HEK293 (cell line): ENCODE data around the gene RASA3.

Experiments used
- CTCF ChIA-PET: fragments of 350-600 bp; formaldehyde crosslinking; extraction: SDS; loops from one replicate; lab custom pipeline; 2021; ENCODE audit warnings: antibody characterized with exemption; lab: Yijun Ruan, JAX
- POLR2A ChIA-PET: fragments of 300-600 bp; formaldehyde crosslinking; extraction: SDS; loops from one replicate; lab custom pipeline; 2020; ENCODE audit warnings: antibody characterized with exemption, inconsistent platforms; lab: Yijun Ruan, JAX
- H3K27ac ChIP-seq: fragments of 200-500 bp; sonication (Bioruptor generic); 2 replicates; pipeline ENCODE4 v1.5.1; 2014; ENCODE audit warnings: low read depth, low read length, control low read depth, inconsistent platforms; ENCODE audit errors: extremely low read depth
- H3K36me3 ChIP-seq, 2 experiments: fragments of 200-500 bp in 1 of 2; sonication (Bioruptor generic) in 1 of 2; 1 replicate in 1 of 2; 2 replicates in 1 of 2; pipeline ENCODE4 v1.5.1; 2014 to 2017; ENCODE audit warnings: inconsistent platforms in 2 of 2, low read length in 2 of 2; ENCODE audit not compliant: control insufficient read depth in 2 of 2, insufficient read depth in 1 of 2
- H3K4me1 ChIP-seq: fragments of 200-500 bp; sonication (Bioruptor generic); 2 replicates; pipeline ENCODE4 v1.5.1; 2014; ENCODE audit warnings: mild to moderate bottlenecking, low read length, inconsistent platforms; ENCODE audit not compliant: control insufficient read depth, insufficient read depth
- H3K4me3 ChIP-seq: 2 replicates; pipeline ENCODE4 v1.5.1; 2011; ENCODE audit warnings: low read depth, mild to moderate bottlenecking, control low read depth, low read length, moderate library complexity
- H3K9me3 ChIP-seq: fragments of 200-500 bp; sonication (Bioruptor generic); 2 replicates; pipeline ENCODE4 v1.5.1; 2014; ENCODE audit warnings: low read depth, low read length, inconsistent platforms; ENCODE audit not compliant: control insufficient read depth, insufficient read depth
- GFI1B ChIP-seq: fragments of 450-650 bp; formaldehyde crosslinking; IDR thresholded peaks from 2 replicates; pipeline ENCODE4 v1.5.1; 2016; ENCODE audit warnings: missing biosample characterization, missing genetic modification characterization
- SP3 ChIP-seq: fragments of 450-650 bp; formaldehyde crosslinking; IDR thresholded peaks from 2 replicates; pipeline ENCODE4 v1.5.1; 2016; ENCODE audit warnings: missing biosample characterization, missing genetic modification characterization
- ZFHX2 ChIP-seq: fragments of 450-650 bp; formaldehyde crosslinking; conservative IDR thresholded peaks from 2 replicates; pipeline ENCODE4 v1.5.1; 2016; ENCODE audit warnings: missing biosample characterization, missing genetic modification characterization
- ZIC2 ChIP-seq: fragments of 450-650 bp; formaldehyde crosslinking; IDR thresholded peaks from 2 replicates; pipeline ENCODE4 v1.5.1; 2016; ENCODE audit warnings: missing biosample characterization, missing genetic modification characterization
- ZNF10 ChIP-seq: fragments of 450-650 bp; formaldehyde crosslinking; IDR thresholded peaks from 2 replicates; pipeline ENCODE4 v1.5.1; 2017; ENCODE audit warnings: missing biosample characterization, missing genetic modification characterization
- ZNF114 ChIP-seq: fragments of 450-650 bp; formaldehyde crosslinking; IDR thresholded peaks from 2 replicates; pipeline ENCODE4 v1.5.0; 2017; ENCODE audit warnings: missing biosample characterization, missing genetic modification characterization
- ZNF169 ChIP-seq: fragments of 450-650 bp; formaldehyde crosslinking; IDR thresholded peaks from 2 replicates; pipeline ENCODE4 v1.5.1; 2016; ENCODE audit warnings: missing biosample characterization, missing genetic modification characterization
- ZNF175 ChIP-seq: fragments of 450-650 bp; formaldehyde crosslinking; IDR thresholded peaks from 2 replicates; pipeline ENCODE4 v1.5.1; 2016; ENCODE audit warnings: missing biosample characterization, missing genetic modification characterization
- ZNF18 ChIP-seq: fragments of 450-650 bp; formaldehyde crosslinking; IDR thresholded peaks from 2 replicates; pipeline ENCODE4 v1.5.1; 2016; ENCODE audit warnings: missing biosample characterization, missing genetic modification characterization
- ZNF2 ChIP-seq: fragments of 450-650 bp; formaldehyde crosslinking; IDR thresholded peaks from 2 replicates; pipeline ENCODE4 v1.5.1; 2016; ENCODE audit warnings: missing biosample characterization, missing genetic modification characterization
- ZNF23 ChIP-seq: fragments of 450-650 bp; formaldehyde crosslinking; IDR thresholded peaks from 2 replicates; pipeline ENCODE4 v1.5.1; 2016; ENCODE audit warnings: missing biosample characterization, missing genetic modification characterization, borderline replicate concordance
- ZNF354C ChIP-seq: fragments of 450-650 bp; formaldehyde crosslinking; IDR thresholded peaks from 2 replicates; pipeline ENCODE4 v1.5.1; 2016; ENCODE audit warnings: missing biosample characterization, missing genetic modification characterization, low read depth, borderline replicate concordance
- ZNF362 ChIP-seq: fragments of 450-650 bp; formaldehyde crosslinking; IDR thresholded peaks from 2 replicates; pipeline ENCODE4 v1.5.1; 2016; ENCODE audit warnings: missing biosample characterization, missing genetic modification characterization
- ZNF677 ChIP-seq: fragments of 450-650 bp; IDR thresholded peaks from 2 replicates; pipeline ENCODE4 v1.5.0; 2018; ENCODE audit warnings: missing biosample characterization, mild to moderate bottlenecking, missing genetic modification characterization, moderate library complexity
- ZNF747 ChIP-seq: fragments of 450-650 bp; formaldehyde crosslinking; IDR thresholded peaks from 2 replicates; pipeline ENCODE4 v1.5.1; 2016; ENCODE audit warnings: missing biosample characterization, missing genetic modification characterization
- TF ChIP-seq, protein P1 (sequence below): fragments of 450-650 bp; formaldehyde crosslinking; IDR thresholded peaks from 2 replicates; pipeline ENCODE4 v1.5.1; 2016; ENCODE audit warnings: missing biosample characterization, missing genetic modification characterization
- TF ChIP-seq, protein P2 (sequence below): IDR thresholded peaks from 2 replicates; pipeline ENCODE4 v1.6.1; 2011; ENCODE audit warnings: mild to moderate bottlenecking, low read depth, low read length, borderline replicate concordance

Gene RASA3

DNA sequence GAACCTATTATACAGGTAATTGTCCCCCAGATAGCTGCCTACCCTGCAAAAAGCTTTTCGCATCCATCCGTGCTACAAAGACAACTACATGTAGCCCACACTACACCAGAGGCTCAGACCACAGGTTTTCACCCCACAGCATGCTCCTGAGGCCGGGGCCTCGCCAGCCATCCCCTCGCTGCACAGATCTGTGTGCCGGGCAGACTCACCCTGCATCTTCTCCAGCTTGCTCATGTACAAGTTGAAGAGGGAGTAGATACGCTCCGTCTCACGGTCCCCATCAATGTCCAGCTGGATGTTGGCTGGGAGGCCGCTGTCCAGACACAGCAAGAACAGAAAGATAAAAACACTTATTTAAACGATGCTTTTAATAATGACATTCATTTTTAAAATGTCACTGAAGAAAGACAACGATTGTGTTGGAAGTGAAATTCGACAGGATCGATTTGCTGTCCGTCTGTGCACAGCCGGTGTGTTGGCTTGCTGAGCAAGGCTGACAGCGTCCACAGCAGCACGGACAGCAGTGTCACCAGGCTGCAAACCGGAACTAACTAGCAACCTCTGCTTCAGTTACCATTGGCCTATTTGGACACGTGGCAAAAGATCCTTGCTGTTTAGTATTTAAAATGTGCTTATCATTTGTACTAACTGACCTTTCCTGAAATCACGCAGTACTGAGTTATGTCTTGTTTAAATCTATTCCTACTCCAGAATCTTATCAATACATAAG, 140.0 kb downstream of the RASA3 start:
- POLR2A ChIA-PET = no interaction called here
- TF ChIP-seq ZNF2 (tag by site-specific recombination) (no peak), ZNF747 (tag by site-specific recombination) (no peak), ZNF10 (tag by site-specific recombination) (no peak), ZFHX2 (no peak), SP3 (no peak), ZNF23 (tag by site-specific recombination) (no peak), GFI1B (no peak), ZNF114 (tag by site-specific recombination) (no peak), ZNF354C (tag by site-specific recombination) (no peak), ZNF677 (tag by site-specific recombination) (no peak), ZNF169 (tag by site-specific recombination) (no peak), ZIC2 (no peak), ZNF362 (no peak), ZNF175 (no peak)
- TF ChIP-seq, protein P1, sequence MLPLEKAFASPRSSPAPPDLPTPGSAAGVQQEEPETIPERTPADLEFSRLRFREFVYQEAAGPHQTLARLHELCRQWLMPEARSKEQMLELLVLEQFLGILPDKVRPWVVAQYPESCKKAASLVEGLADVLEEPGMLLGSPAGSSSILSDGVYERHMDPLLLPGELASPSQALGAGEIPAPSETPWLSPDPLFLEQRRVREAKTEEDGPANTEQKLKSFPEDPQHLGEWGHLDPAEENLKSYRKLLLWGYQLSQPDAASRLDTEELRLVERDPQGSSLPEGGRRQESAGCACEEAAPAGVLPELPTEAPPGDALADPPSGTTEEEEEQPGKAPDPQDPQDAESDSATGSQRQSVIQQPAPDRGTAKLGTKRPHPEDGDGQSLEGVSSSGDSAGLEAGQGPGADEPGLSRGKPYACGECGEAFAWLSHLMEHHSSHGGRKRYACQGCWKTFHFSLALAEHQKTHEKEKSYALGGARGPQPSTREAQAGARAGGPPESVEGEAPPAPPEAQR (tag by site-specific recombination) = no peak
- TF ChIP-seq, protein P2, sequence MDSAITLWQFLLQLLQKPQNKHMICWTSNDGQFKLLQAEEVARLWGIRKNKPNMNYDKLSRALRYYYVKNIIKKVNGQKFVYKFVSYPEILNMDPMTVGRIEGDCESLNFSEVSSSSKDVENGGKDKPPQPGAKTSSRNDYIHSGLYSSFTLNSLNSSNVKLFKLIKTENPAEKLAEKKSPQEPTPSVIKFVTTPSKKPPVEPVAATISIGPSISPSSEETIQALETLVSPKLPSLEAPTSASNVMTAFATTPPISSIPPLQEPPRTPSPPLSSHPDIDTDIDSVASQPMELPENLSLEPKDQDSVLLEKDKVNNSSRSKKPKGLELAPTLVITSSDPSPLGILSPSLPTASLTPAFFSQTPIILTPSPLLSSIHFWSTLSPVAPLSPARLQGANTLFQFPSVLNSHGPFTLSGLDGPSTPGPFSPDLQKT = no peak
- TF ChIP-seq, all 188 proteins: peak for 0
- CTCF ChIA-PET = no interaction called here
- H3K27ac ChIP-seq = no peak overlapping the region
- no peak overlapping the region for H3K4me3 ChIP-seq
- H3K4me1 ChIP-seq = no peaks in the 10 kb centered on the region
- no peaks in the 10 kb centered on the region for H3K9me3 ChIP-seq
- peaks cover 0 to 16% of the 10 kb centered on the region in 2 experiments; a peak in 1 of 3 replicates for H3K36me3 ChIP-seq

- H3K27ac ChIP-seq = no peak overlapping the region
- TF ChIP-seq ZNF10 (tag by site-specific recombination) = no peak
- TF ChIP-seq ZNF18 (tag by site-specific recombination) = peak; percentile 94
- H3K9me3 ChIP-seq = no peaks in the 10 kb centered on the region
- no peaks in the 10 kb centered on the region for H3K4me1 ChIP-seq
- no peak overlapping the region for H3K4me3 ChIP-seq
- ChIA-PET CTCF (no interaction called here), POLR2A (no interaction called here)
- peaks cover 0 to 16% of the 10 kb centered on the region in 2 experiments; a peak in 1 of 3 replicates for H3K36me3 ChIP-seq
Measured at GRCh38 chr13:113991676-113992179, 140.7 kb downstream of the RASA3 start.
